OCI-LY1 (cell line): ENCODE measurements around the gene SYMPK.

Experiments
- CTCF ChIP-seq: fragments of 200-600 bp; sonication (generic), shearing (Covaris generic); IDR thresholded peaks from 2 replicates; pipeline ENCODE4 v1.5.1; 2017; ENCODE audit warnings: mild to moderate bottlenecking, antibody characterized with exemption, low read length, moderate library complexity, mixed read lengths
- EZH2 ChIP-seq: fragments of 200-600 bp; sonication (generic), shearing (Covaris generic); IDR thresholded peaks from 2 replicates; pipeline ENCODE4 v1.8.0; 2017; ENCODE audit warnings: borderline replicate concordance, mixed run types, mild to moderate bottlenecking, antibody characterized with exemption, low read length, moderate library complexity, mixed read lengths

- TF ChIP-seq CTCF = no peak
- no peak for TF ChIP-seq EZH2
Measured at GRCh38 chr19:45834970-45835369, 28.0 kb downstream of the SYMPK start.
